ENCODE results near the gene ZBTB8A. TPM values are rescaled to one million over a fixed set of nuclear protein-coding genes. Genes with fewer than 3 reads are reported as not detected.

The ZBTB8A gene
- total RNA-seq, 1 donor from 2014 or later, result 0.11 TPM

DNA sequence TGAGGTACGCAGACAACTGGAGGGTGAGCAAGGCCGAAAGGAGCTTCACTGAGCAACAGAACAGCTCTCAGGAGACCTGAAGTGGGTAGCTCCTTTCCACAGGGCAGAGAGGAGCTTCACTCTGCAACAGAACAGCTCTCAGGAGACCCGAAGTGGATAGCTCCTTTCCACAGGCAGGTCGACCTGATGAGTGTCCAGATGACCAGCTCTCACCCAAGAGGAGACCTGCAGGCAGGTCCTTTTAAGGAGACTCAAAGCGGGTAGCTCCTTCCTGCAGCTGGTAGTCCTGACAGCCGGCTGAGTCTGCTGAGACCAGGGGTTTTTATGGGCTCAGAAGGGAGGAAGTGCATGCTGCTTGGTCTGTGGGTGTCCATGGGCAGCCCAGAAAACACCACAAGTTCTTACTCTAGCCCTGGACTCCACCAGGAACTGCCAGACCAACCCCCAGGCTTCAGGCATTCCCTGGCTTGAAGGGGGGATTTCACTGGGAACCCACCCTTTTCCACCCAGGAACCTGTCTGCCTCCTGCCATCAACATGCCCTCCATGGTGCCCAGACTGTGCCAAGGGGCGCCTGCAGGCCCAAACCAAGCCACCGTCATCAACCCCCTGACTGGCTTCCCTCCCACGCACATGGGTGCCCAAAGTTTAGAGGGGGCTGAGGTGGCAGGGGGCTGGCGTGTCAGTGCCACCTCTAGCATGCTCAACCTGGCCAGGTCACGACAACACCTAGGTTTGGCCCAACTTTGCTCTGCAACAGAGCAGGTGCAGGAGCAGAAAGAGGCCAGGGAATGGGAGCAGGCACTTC is 67.5 kb downstream of the ZBTB8A start:
- CTCF ChIA-PET, result interaction anchor here (0.8 kb wide), 1 partner anchor 106 kb away, joined by 3 read pairs; no protein-coding TSS in a partner anchor
- H3K9me3 Mint-ChIP-seq, result no peaks in the 10 kb centered on the region
- no peak for ATAC-seq (ENCODE audit: low read depth)
- no peaks in the 10 kb centered on the region for H3K36me3 Mint-ChIP-seq (ENCODE audit: low read depth)
- no peaks in the 10 kb centered on the region for H3K4me1 Mint-ChIP-seq
- POLR2A ChIA-PET, result no interaction called here
- no peaks in the 10 kb centered on the region for H3K27me3 Mint-ChIP-seq
- H3K27ac Mint-ChIP-seq, result no peak overlapping the region
- no peak for DNase-seq
- no peak overlapping the region for H3K4me3 Mint-ChIP-seq
- TF ChIP-seq, protein P1, sequence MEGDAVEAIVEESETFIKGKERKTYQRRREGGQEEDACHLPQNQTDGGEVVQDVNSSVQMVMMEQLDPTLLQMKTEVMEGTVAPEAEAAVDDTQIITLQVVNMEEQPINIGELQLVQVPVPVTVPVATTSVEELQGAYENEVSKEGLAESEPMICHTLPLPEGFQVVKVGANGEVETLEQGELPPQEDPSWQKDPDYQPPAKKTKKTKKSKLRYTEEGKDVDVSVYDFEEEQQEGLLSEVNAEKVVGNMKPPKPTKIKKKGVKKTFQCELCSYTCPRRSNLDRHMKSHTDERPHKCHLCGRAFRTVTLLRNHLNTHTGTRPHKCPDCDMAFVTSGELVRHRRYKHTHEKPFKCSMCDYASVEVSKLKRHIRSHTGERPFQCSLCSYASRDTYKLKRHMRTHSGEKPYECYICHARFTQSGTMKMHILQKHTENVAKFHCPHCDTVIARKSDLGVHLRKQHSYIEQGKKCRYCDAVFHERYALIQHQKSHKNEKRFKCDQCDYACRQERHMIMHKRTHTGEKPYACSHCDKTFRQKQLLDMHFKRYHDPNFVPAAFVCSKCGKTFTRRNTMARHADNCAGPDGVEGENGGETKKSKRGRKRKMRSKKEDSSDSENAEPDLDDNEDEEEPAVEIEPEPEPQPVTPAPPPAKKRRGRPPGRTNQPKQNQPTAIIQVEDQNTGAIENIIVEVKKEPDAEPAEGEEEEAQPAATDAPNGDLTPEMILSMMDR (IDR thresholded peaks at IDR 0.05), result no peak
- intact Hi-C loops (cut with micrococcal nuclease), result no loop called here

DNA sequence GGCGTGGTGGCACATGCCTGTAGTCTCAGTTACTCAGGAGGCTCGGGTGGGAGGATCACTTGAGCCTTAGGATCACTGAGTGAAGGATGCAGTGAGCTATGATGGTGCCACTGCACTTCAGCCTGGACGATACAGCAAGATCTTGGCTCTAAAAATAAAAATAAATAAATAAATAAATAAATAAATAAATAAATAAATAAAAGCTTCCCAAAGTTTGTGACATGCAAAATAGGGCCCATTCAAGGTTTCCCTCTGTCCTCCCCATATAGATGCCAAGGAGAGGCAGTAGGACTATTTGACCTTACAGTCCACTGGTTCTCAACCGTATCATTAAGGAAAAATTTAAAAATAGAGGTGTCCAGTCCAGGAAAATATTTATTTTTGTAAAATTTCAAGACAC is 70.0 kb downstream of the ZBTB8A start:
- H3K4me3 Mint-ChIP-seq, result no peak overlapping the region
- ATAC-seq (ENCODE audit: low read depth), result no peak

DNA sequence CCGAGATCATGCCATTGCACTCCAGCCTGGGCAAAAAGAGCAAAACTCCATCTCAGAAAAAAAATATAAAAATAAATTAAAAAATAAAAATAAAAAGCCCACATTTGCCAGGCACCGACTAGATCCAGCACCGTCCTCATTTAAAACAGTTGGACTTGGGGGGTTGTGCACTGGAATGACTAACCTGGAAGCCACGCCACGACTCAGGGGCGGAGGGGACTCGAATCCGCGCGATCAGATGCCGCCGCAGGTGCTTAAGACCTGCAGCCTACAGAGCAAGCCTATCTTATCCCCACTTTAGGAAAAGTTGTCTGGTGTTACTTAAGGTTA is 72.6 kb downstream of the ZBTB8A start:
- no peak overlapping the region for H3K27ac Mint-ChIP-seq
- ChIA-PET CTCF (no interaction called here), POLR2A (no interaction called here)
- peak overlapping the region; percentile 80 for H3K4me3 Mint-ChIP-seq
- H3K9me3 Mint-ChIP-seq, result no peaks in the 10 kb centered on the region
- H3K4me1 Mint-ChIP-seq, result peaks cover 6% of the 10 kb centered on the region
- ATAC-seq (ENCODE audit: low read depth), result peak; percentile 43
- H3K36me3 Mint-ChIP-seq (ENCODE audit: low read depth), result peaks cover 3% of the 10 kb centered on the region
- DNase-seq, result no peak
- TF ChIP-seq, protein P1 (IDR thresholded peaks at IDR 0.05), result no peak
- H3K27me3 Mint-ChIP-seq, result no peaks in the 10 kb centered on the region
- intact Hi-C loops (cut with micrococcal nuclease), result no loop called here

More for the DNA sequence above, 70.0 kb downstream of the ZBTB8A start:
- TF ChIP-seq, protein P1 (IDR thresholded peaks at IDR 0.05), result no peak
- POLR2A ChIA-PET, result interaction anchor here (1.0 kb wide), 1 partner anchor 42 kb away, joined by 5 read pairs; the partner anchor contains the start of gene RBBP4
- no peaks in the 10 kb centered on the region for H3K36me3 Mint-ChIP-seq (ENCODE audit: low read depth)
- intact Hi-C loops (cut with micrococcal nuclease), result no loop called here
- CTCF ChIA-PET, result no interaction called here
- DNase-seq, result no peak
- no peaks in the 10 kb centered on the region for H3K27me3 Mint-ChIP-seq
- H3K9me3 Mint-ChIP-seq, result no peaks in the 10 kb centered on the region
- peaks cover 6% of the 10 kb centered on the region for H3K4me1 Mint-ChIP-seq
- no peak overlapping the region for H3K27ac Mint-ChIP-seq

DNA sequence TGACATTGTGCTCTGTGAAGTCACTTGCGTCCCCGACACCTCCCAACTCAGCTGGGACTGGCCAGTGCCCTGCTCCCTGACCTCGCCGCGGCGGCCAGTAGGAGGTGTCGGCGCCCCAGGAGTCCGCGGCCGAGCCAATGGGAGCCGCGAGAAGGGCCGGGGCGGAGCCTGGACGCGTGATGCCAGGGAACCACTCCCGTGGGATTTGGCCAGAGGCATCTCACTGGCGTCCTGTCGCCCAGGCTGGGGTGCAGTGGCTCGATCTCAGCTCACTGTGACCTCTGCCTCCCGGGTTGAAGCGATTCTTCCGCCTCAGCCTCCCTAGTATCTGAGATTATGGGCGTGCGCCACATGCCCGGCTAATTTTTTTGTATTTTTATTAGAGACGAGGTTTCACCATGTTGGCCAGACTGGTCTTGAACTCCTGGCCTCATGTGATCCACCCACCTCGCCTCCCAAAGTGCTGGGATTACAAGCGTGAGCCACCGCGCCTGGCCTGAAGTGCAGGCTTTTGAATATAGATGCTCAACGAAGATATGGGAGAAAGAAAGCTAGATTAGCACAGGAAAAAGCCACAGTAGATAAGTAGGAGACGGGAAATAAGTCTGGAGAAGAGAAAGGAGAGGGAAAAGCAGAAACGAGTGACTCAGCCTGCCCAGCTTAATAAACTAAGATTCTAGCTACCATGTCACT is 73.1 kb downstream of the ZBTB8A start:
- no peaks in the 10 kb centered on the region for H3K27me3 Mint-ChIP-seq
- H3K4me3 Mint-ChIP-seq, result peak overlapping the region; percentile 80
- TF ChIP-seq, protein P1 (IDR thresholded peaks at IDR 0.05), result no peak
- peaks cover 6% of the 10 kb centered on the region for H3K4me1 Mint-ChIP-seq
- H3K27ac Mint-ChIP-seq, result no peak overlapping the region
- peak; percentile 55 for DNase-seq
- ChIA-PET POLR2A (interaction anchor here (0.6 kb wide), 1 partner anchor 92 kb away, joined by 8 read pairs; no protein-coding TSS in a partner anchor), CTCF (interaction anchor here (1.3 kb wide), 1 partner anchor 260 kb away, joined by 4 read pairs; no protein-coding TSS in a partner anchor)
- peak; percentile 95 for ATAC-seq (ENCODE audit: low read depth)
- H3K36me3 Mint-ChIP-seq (ENCODE audit: low read depth), result peaks cover 3% of the 10 kb centered on the region
- no peaks in the 10 kb centered on the region for H3K9me3 Mint-ChIP-seq
- intact Hi-C loops (cut with micrococcal nuclease), result no loop called here

DNA sequence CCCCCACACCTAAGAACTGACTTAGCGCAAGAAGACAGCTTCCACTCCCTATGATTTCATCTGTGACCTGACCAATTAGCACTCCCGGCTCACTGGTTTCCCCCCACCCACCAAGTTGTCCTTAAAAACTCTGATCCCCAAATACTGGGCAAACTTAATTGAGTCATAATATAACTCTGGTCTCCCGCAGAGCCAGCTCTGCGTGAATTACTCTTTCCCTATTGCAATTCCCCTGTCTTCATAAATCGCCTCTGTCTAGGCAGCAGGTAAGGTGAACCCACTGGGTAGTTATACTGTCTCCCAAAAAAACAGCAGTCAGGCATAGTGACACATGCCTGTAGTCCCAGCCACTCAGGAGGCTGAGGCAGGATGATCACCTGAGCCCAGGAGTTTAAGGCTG is 74.2 kb downstream of the ZBTB8A start:
- POLR2A ChIA-PET, result no interaction called here
- Mint-ChIP-seq H3K4me3 (no peak overlapping the region), H3K9me3 (no peaks in the 10 kb centered on the region), H3K27me3 (no peaks in the 10 kb centered on the region), H3K27ac (no peak overlapping the region), H3K36me3 (ENCODE audit: low read depth) (peaks cover 3% of the 10 kb centered on the region), H3K4me1 (peaks cover 6% of the 10 kb centered on the region)
- DNase-seq, result no peak
- intact Hi-C loops (cut with micrococcal nuclease), result no loop called here
- TF ChIP-seq, protein P1 (IDR thresholded peaks at IDR 0.05), result no peak
- ATAC-seq (ENCODE audit: low read depth), result no peak
- CTCF ChIA-PET, result interaction anchor here (1.3 kb wide), 1 partner anchor 259 kb away, joined by 4 read pairs; no protein-coding TSS in a partner anchor
